Subcutaneous adipose tissue (tissue), 4 donors: ENCODE results near the gene SSTR1. TPM values are rescaled to one million over a fixed set of nuclear protein-coding genes. Genes with fewer than 3 reads are reported as not detected.

Experiments used
- CTCF ChIP-seq: fragments of 450-650 bp; IDR thresholded peaks from one replicate; pipeline ENCODE4 v1.5.1; 2016; ENCODE audit warnings: low read depth, mild to moderate bottlenecking, control low read depth, antibody characterized with exemption, moderate library complexity
- total RNA-seq, 4 donors: library from RNA; depleted of rRNA; stranded (reverse); fragments of >200 nt; gene quantifications; one replicate each; pipeline ENCODE4 v1.1.0, GENCODE V29; 2016

Gene SSTR1
- total RNA-seq, 4 donors from 2014 or later = 0.17 to 0.94 TPM; not detected in 2

GRCh38 chr14:38250331-38250730 lies 42.6 kb downstream of the SSTR1 start:
- no peak for TF ChIP-seq CTCF

- no peak for TF ChIP-seq CTCF
These were observed 44.5 kb downstream of the SSTR1 start for GRCh38 chr14:38252066-38252710.

- TF ChIP-seq CTCF = no peak
These were observed 46.0 kb downstream of the SSTR1 start for GRCh38 chr14:38253676-38254075.

GRCh38 chr14:38254571-38255407 lies 47.1 kb downstream of the SSTR1 start:
- TF ChIP-seq CTCF = no peak

GRCh38 chr14:38255408-38255672 lies 47.6 kb downstream of the SSTR1 start:
- TF ChIP-seq CTCF = no peak

- no peak for TF ChIP-seq CTCF
These were observed 48.2 kb downstream of the SSTR1 start, which contains the start of gene CLEC14A for GRCh38 chr14:38255673-38256532. Gene CLEC14A (minus strand): TSS chr14:38256093. CDS start chr14:38256022, 71 bp downstream.

GRCh38 chr14:38256533-38256840 lies 48.8 kb downstream of the SSTR1 start:
- TF ChIP-seq CTCF = no peak
